ENCODE results near the gene CLCN2.

DNA sequence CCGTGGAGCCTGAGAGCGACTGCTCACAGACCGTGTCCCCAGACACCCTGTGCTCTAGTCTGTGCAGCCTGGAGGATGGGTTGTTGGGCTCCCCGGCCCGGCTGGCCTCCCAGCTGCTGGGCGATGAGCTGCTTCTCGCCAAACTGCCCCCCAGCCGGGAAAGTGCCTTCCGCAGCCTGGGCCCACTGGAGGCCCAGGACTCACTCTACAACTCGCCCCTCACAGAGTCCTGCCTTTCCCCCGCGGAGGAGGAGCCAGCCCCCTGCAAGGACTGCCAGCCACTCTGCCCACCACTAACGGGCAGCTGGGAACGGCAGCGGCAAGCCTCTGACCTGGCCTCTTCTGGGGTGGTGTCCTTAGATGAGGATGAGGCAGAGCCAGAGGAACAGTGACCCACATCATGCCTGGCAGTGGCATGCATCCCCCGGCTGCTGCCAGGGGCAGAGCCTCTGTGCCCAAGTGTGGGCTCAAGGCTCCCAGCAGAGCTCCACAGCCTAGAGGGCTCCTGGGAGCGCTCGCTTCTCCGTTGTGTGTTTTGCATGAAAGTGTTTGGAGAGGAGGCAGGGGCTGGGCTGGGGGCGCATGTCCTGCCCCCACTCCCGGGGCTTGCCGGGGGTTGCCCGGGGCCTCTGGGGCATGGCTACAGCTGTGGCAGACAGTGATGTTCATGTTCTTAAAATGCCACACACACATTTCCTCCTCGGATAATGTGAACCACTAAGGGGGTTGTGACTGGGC is 16.7 kb downstream of the CLCN2 start:
- TF ChIP-seq, protein P1, sequence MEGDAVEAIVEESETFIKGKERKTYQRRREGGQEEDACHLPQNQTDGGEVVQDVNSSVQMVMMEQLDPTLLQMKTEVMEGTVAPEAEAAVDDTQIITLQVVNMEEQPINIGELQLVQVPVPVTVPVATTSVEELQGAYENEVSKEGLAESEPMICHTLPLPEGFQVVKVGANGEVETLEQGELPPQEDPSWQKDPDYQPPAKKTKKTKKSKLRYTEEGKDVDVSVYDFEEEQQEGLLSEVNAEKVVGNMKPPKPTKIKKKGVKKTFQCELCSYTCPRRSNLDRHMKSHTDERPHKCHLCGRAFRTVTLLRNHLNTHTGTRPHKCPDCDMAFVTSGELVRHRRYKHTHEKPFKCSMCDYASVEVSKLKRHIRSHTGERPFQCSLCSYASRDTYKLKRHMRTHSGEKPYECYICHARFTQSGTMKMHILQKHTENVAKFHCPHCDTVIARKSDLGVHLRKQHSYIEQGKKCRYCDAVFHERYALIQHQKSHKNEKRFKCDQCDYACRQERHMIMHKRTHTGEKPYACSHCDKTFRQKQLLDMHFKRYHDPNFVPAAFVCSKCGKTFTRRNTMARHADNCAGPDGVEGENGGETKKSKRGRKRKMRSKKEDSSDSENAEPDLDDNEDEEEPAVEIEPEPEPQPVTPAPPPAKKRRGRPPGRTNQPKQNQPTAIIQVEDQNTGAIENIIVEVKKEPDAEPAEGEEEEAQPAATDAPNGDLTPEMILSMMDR (IDR thresholded peaks at IDR 0.05), result no peak
- TF ChIP-seq POLR2A (IDR thresholded peaks at IDR 0.05; ENCODE audit: low read depth), result no peak

Measured in esophagus muscularis mucosa (tissue), 3 donors.